ENCODE results near the gene SERPINE2.

DNA sequence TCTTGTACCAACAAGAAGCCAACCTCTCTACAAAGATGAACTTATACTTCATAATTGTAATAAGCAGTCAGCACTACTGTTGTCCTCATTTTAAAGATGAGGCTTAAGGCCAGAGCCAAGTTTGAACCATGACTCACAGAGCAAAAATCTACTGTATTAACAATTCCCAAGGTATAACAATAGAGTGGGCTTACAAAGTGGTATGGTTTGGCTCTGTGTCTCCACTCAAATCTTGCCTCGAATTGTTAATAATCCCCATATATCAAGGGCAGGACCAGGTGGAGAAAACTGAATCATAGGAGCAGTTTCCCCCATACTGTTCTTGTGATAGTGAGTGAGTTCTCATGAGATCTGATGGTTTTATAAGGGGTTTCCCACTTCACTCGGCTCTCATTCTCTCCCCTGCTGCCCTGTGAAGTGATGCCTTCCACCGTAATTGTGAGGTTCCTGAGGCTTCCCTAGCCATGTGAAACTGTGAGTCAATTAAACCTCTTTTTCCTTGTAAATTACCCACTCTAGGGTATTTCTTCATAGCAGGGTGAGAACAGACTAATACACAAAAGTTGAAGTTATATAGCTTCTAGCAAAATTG is 62.4 kb downstream of the SERPINE2 start:
- TF ChIP-seq, protein P1, sequence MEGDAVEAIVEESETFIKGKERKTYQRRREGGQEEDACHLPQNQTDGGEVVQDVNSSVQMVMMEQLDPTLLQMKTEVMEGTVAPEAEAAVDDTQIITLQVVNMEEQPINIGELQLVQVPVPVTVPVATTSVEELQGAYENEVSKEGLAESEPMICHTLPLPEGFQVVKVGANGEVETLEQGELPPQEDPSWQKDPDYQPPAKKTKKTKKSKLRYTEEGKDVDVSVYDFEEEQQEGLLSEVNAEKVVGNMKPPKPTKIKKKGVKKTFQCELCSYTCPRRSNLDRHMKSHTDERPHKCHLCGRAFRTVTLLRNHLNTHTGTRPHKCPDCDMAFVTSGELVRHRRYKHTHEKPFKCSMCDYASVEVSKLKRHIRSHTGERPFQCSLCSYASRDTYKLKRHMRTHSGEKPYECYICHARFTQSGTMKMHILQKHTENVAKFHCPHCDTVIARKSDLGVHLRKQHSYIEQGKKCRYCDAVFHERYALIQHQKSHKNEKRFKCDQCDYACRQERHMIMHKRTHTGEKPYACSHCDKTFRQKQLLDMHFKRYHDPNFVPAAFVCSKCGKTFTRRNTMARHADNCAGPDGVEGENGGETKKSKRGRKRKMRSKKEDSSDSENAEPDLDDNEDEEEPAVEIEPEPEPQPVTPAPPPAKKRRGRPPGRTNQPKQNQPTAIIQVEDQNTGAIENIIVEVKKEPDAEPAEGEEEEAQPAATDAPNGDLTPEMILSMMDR (conservative IDR thresholded peaks at IDR 0.05; ENCODE audit: low read depth, low read length), result no peak
- no peak for TF ChIP-seq EZH2 (IDR thresholded peaks at IDR 0.05; ENCODE audit: borderline replicate concordance, low read depth, low read length, poor library complexity, severe bottlenecking)

All from A673 (cell line).